Stimulated activated CD4-positive, alpha-beta T cell treated with anti-CD3 and anti-CD28 coated beads, Interleukin-1b, Interleukin-23, amount 100 ng/mL, for 1 hour (primary cell): ENCODE data around the gene TRMT2A.

Experiments used
- DNase-seq, 2 donors: peaks; one replicate each; pipeline ENCODE4 v3.0.0-alpha.2; 2020; ENCODE audit warnings: low read depth in 2 of 2

The TRMT2A gene

GRCh38 chr22:20062766-20063083, 54.3 kb downstream of the TRMT2A start:
- DNase-seq, result no peak

- no peak for DNase-seq
These were observed 54.8 kb downstream of the TRMT2A start for GRCh38 chr22:20062043-20062765.
